Esophagus muscularis mucosa (tissue), 4 donors: ENCODE measurements around the gene UBE2R2. TPM values are rescaled to one million over a fixed set of nuclear protein-coding genes. Genes with fewer than 3 reads are reported as not detected.

Experiments
- DNase-seq: peaks from one replicate; pipeline ENCODE4 v3.0.0-alpha.2; 2017; ENCODE audit errors: extremely low spot score
- H3K27ac ChIP-seq, 4 donors: fragments of 200-600 bp; sonication (generic); replicated peaks in 1 of 4; 1 replicate in 3 of 4; 2 replicates in 1 of 4; pipeline ENCODE4 v1.5.1; 2016 to 2019; ENCODE audit warnings: mild to moderate bottlenecking in 1 of 4
- H3K27me3 ChIP-seq, 4 donors: fragments of 200-600 bp; sonication (generic); one replicate each; pipeline versions ENCODE4 v1.5.1 to v1.6.0; 2016 to 2019
- H3K36me3 ChIP-seq, 4 donors: fragments of 200-600 bp; sonication (generic); one replicate each; pipeline ENCODE4 v1.5.1; 2016 to 2019
- H3K4me1 ChIP-seq, 4 donors: fragments of 200-600 bp; sonication (generic); one replicate each; pipeline ENCODE4 v1.5.1; 2016 to 2019
- H3K4me3 ChIP-seq, 4 donors: fragments of 200-600 bp; sonication (generic); 1 replicate in 2 of 4; 2 replicates in 2 of 4; pipeline ENCODE4 v1.5.1; 2016 to 2019; ENCODE audit warnings: mild to moderate bottlenecking in 4 of 4, moderate library complexity in 1 of 4
- H3K9me3 ChIP-seq, 4 donors: fragments of 200-600 bp; sonication (generic); 1 replicate in 3 of 4; 2 replicates in 1 of 4; pipeline ENCODE4 v1.5.1; 2016 to 2019
- EP300 ChIP-seq: sonication (generic); formaldehyde crosslinking; IDR thresholded peaks from one replicate; pipeline ENCODE4 v1.6.1; 2017; ENCODE audit warnings: antibody characterized with exemption
- POLR2A ChIP-seq: fragments of 450-650 bp; IDR thresholded peaks from one replicate; pipeline ENCODE4 v1.6.1; 2017; ENCODE audit warnings: antibody characterized with exemption, moderate library complexity, mild to moderate bottlenecking, low read depth
- POLR2AphosphoS5 ChIP-seq, 2 donors: sonication (generic); formaldehyde crosslinking; IDR thresholded peaks; one replicate each; pipeline ENCODE4 v1.6.1; 2017; ENCODE audit warnings: antibody characterized with exemption in 2 of 2
- WGBS: methylation state at CpG from one replicate; pipeline ENCODE4 v1.1.5; 2018; 5-methylcytosine and 5-hydroxymethylcytosine counted together
- intact Hi-C: fragments of 100-400 bp; cut with DNase I; formaldehyde crosslinking; loops from one replicate; pipeline ENCODE4 v1.15.1; 2023
- total RNA-seq, 4 donors: library from RNA; depleted of rRNA; stranded (reverse); fragments of >200 nt; gene quantifications; one replicate each; pipeline versions ENCODE4 v1.1.0 to v1.2.1, GENCODE V29; 2016
- TF ChIP-seq, protein P1 (sequence below), 3 experiments: fragments of 200-600 bp in 2 of 3; fragments of 450-650 bp in 1 of 3; sonication (generic) in 2 of 3; IDR thresholded peaks; one replicate each; pipeline ENCODE4 v1.5.1; 2017 to 2019; ENCODE audit warnings: antibody characterized with exemption in 3 of 3, mild to moderate bottlenecking in 2 of 3, moderate library complexity in 1 of 3

UBE2R2 gene
- total RNA-seq, 4 donors from 2014 or later, result 27.8 to 45.1 (median 34.4) TPM

DNA sequence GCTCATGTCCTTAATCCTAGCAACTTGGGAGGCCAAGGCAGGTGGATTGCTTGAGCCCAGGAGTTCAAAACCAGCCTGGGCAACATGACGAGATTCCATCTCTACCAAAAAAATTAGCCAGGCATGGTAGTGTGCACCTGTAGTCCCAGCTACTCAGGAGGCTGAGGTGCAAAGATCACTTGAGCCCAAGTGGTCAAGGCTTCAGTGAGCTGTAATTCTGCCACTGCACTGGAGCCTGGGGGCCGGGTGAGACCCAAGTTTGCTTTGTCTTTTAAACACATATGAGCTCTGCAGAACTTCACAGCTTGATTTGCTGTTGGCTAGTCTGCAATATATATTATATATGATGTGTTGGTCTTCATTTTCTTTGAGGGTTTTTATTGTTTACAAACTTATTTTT is 89.8 kb downstream of the UBE2R2 start:
- peaks cover 0 to 14% (median 8%) of the 10 kb centered on the region in 4 donors for H3K36me3 ChIP-seq
- 83% methylated on average over 1 of the region's 2 CpGs for WGBS
- H3K27me3 ChIP-seq, result no peaks in the 10 kb centered on the region
- no peak for DNase-seq
- H3K9me3 ChIP-seq, result no peaks in the 10 kb centered on the region
- no peak overlapping the region for H3K4me3 ChIP-seq
- intact Hi-C loops, result no loop called here
- TF ChIP-seq POLR2AphosphoS5 (IDR thresholded peaks at IDR 0.05) (no peak), EP300 (no peak), POLR2A (no peak)
- TF ChIP-seq, protein P1, sequence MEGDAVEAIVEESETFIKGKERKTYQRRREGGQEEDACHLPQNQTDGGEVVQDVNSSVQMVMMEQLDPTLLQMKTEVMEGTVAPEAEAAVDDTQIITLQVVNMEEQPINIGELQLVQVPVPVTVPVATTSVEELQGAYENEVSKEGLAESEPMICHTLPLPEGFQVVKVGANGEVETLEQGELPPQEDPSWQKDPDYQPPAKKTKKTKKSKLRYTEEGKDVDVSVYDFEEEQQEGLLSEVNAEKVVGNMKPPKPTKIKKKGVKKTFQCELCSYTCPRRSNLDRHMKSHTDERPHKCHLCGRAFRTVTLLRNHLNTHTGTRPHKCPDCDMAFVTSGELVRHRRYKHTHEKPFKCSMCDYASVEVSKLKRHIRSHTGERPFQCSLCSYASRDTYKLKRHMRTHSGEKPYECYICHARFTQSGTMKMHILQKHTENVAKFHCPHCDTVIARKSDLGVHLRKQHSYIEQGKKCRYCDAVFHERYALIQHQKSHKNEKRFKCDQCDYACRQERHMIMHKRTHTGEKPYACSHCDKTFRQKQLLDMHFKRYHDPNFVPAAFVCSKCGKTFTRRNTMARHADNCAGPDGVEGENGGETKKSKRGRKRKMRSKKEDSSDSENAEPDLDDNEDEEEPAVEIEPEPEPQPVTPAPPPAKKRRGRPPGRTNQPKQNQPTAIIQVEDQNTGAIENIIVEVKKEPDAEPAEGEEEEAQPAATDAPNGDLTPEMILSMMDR (IDR thresholded peaks at IDR 0.05), result no peak
- H3K4me1 ChIP-seq, result peaks cover 10 to 22% (median 14%) of the 10 kb centered on the region in 4 donors
- no peak overlapping the region for H3K27ac ChIP-seq

DNA sequence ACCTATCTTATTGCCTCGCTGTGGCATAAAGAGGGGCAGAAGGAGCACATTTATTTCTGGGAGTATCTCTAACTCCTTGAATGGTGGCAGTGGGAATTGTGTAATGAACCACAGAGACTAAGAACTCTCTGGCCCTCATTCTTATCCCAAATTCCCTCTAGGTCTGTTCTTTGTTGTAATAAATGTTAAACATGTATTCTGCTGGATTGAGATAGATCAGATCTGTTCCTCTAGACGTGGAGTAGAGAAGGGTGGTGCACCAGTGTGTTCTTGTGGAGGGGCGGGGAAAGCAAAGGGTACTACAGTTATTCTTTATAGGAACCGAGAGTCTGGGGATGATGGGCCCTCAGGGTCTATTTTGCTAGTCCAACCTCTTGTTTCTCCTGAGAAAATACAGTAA is 90.4 kb downstream of the UBE2R2 start:
- Histone ChIP-seq H3K36me3 (peaks cover 0 to 11% (median 7%) of the 10 kb centered on the region in 4 donors), H3K27me3 (no peaks in the 10 kb centered on the region), H3K4me1 (peaks cover 10 to 22% (median 14%) of the 10 kb centered on the region in 4 donors), H3K9me3 (no peaks in the 10 kb centered on the region), H3K4me3 (no peak overlapping the region), H3K27ac (no peak overlapping the region)
- intact Hi-C loops, result no loop called here
- DNase-seq, result no peak
- TF ChIP-seq EP300 (no peak), POLR2A (no peak), POLR2AphosphoS5 (IDR thresholded peaks at IDR 0.05) (no peak)
- TF ChIP-seq, protein P1 (IDR thresholded peaks at IDR 0.05), result no peak
- WGBS, result 74% methylated on average over 4 of the region's 4 CpGs

DNA sequence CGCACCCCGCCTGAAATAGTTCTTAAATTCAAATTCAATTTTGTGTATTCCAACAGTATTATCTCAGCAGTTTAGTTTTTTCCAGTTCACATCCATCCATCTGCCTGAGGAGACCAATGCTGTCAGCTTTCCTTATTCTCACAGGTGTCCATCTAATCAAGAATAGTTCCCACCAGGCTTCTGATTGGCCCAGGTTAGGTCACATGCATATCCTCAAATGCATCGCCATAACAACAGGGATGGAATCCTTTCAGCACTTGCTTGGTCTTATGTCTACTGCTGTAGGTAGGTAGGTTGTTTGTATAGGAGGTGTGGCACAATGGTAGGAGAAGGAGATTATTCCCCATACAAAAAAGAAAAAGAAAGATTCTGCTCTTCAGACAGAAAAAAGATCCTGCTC is 91.2 kb downstream of the UBE2R2 start:
- 93% methylated on average over 3 of the region's 3 CpGs for WGBS

DNA sequence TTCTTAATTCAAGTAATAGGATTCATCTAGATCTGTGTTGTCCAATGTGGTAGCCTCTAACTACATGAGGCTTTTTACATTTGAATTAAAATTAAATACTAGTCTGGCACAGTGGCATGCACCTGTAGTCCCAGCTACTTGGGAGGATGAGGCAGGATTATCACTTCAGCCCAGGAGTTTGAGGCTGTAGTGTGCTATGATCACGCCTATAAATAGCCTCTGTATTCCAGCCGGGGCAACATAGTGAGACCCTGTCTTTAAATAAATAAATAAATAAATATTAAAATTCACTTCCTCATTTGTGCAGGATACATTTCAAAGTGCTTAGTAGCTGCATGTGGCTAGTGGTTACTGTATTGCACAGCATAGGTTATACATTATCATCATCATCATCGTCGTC is 91.8 kb downstream of the UBE2R2 start:
- Histone ChIP-seq H3K27ac (no peak overlapping the region), H3K9me3 (no peaks in the 10 kb centered on the region), H3K27me3 (no peaks in the 10 kb centered on the region), H3K36me3 (peaks cover 0 to 20% (median 17%) of the 10 kb centered on the region in 4 donors), H3K4me3 (no peak overlapping the region), H3K4me1 (peaks cover 10 to 22% (median 17%) of the 10 kb centered on the region in 4 donors)
- TF ChIP-seq POLR2A, result no peak
- TF ChIP-seq, protein P1 (IDR thresholded peaks at IDR 0.05), result no peak
- no peak for TF ChIP-seq POLR2AphosphoS5 (IDR thresholded peaks at IDR 0.05)
- no peak for TF ChIP-seq EP300
- WGBS, result 98% methylated on average over 4 of the region's 4 CpGs
- intact Hi-C loops, result no loop called here
- no peak for DNase-seq

More for the DNA sequence above, 91.2 kb downstream of the UBE2R2 start:
- no peak for DNase-seq
- Histone ChIP-seq H3K9me3 (no peaks in the 10 kb centered on the region), H3K27ac (no peak overlapping the region), H3K27me3 (no peaks in the 10 kb centered on the region), H3K4me1 (peaks cover 10 to 22% (median 14%) of the 10 kb centered on the region in 4 donors), H3K36me3 (peaks cover 0 to 13% (median 12%) of the 10 kb centered on the region in 4 donors), H3K4me3 (no peak overlapping the region)
- intact Hi-C loops, result no loop called here
- TF ChIP-seq POLR2A (no peak), EP300 (no peak), POLR2AphosphoS5 (IDR thresholded peaks at IDR 0.05) (no peak)
- TF ChIP-seq, protein P1 (IDR thresholded peaks at IDR 0.05), result no peak

DNA sequence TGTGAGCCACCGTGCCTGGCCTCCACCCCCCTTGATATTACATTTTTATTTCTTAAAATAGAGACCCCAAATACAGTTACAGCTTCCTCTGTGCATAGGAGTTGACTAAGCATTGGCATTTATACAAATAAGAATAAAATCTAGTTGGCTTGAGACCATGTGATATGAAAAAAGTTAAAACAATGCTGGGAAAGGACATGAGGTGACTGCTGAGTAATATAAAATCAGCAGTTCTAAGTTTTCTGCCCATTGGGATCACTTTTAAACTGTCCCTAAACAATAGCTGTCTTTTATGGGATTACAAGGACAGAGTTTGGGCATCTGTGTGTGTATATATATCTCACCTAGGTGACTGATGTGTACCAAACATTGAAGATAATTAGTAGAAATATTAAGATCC is 96.6 kb downstream of the UBE2R2 start:
- Histone ChIP-seq H3K9me3 (no peaks in the 10 kb centered on the region), H3K36me3 (peaks cover 9 to 56% (median 47%) of the 10 kb centered on the region in 4 donors), H3K4me1 (peaks cover 0 to 11% (median 0%) of the 10 kb centered on the region in 4 donors), H3K4me3 (no peak overlapping the region), H3K27ac (no peak overlapping the region), H3K27me3 (no peaks in the 10 kb centered on the region)
- intact Hi-C loops, result loop anchor here (10.0 kb wide), 1 partner anchor 89 kb away; no protein-coding TSS in a partner anchor
- WGBS, result 100% methylated on average over 1 of the region's 1 CpG
- DNase-seq, result no peak
- TF ChIP-seq POLR2AphosphoS5 (IDR thresholded peaks at IDR 0.05) (no peak), POLR2A (no peak), EP300 (no peak)
- TF ChIP-seq, protein P1 (IDR thresholded peaks at IDR 0.05), result no peak
